HEK293 (cell line): ENCODE results near the gene IFNL4.
A peak's percentile ranks its signal among the peaks of the same experiment; 100 is the strongest.
"Not testable (repeated sequence)": the region's sequence is repeated elsewhere in the genome, so short reads cannot be mapped to it uniquely, and the experiment has no call there.

ENCODE experiments used
- CTCF ChIA-PET: fragments of 350-600 bp; formaldehyde crosslinking; extraction: SDS; loops from one replicate; lab custom pipeline; 2021; ENCODE audit warnings: antibody characterized with exemption; lab: Yijun Ruan, JAX
- POLR2A ChIA-PET: fragments of 300-600 bp; formaldehyde crosslinking; extraction: SDS; loops from one replicate; lab custom pipeline; 2020; ENCODE audit warnings: antibody characterized with exemption, inconsistent platforms; lab: Yijun Ruan, JAX
- H3K27ac ChIP-seq: fragments of 200-500 bp; sonication (Bioruptor generic); 2 replicates; pipeline ENCODE4 v1.5.1; 2014; ENCODE audit warnings: low read depth, low read length, control low read depth, inconsistent platforms; ENCODE audit errors: extremely low read depth
- H3K36me3 ChIP-seq, 2 experiments: fragments of 200-500 bp in 1 of 2; sonication (Bioruptor generic) in 1 of 2; 1 replicate in 1 of 2; 2 replicates in 1 of 2; pipeline ENCODE4 v1.5.1; 2014 to 2017; ENCODE audit warnings: inconsistent platforms in 2 of 2, low read length in 2 of 2; ENCODE audit not compliant: control insufficient read depth in 2 of 2, insufficient read depth in 1 of 2
- H3K4me1 ChIP-seq: fragments of 200-500 bp; sonication (Bioruptor generic); 2 replicates; pipeline ENCODE4 v1.5.1; 2014; ENCODE audit warnings: mild to moderate bottlenecking, low read length, inconsistent platforms; ENCODE audit not compliant: control insufficient read depth, insufficient read depth
- H3K4me3 ChIP-seq: 2 replicates; pipeline ENCODE4 v1.5.1; 2011; ENCODE audit warnings: low read depth, mild to moderate bottlenecking, control low read depth, low read length, moderate library complexity
- H3K9me3 ChIP-seq: fragments of 200-500 bp; sonication (Bioruptor generic); 2 replicates; pipeline ENCODE4 v1.5.1; 2014; ENCODE audit warnings: low read depth, low read length, inconsistent platforms; ENCODE audit not compliant: control insufficient read depth, insufficient read depth
- SP2 ChIP-seq: fragments of 450-650 bp; formaldehyde crosslinking; IDR thresholded peaks from 2 replicates; pipeline ENCODE4 v1.5.1; 2016; ENCODE audit warnings: missing biosample characterization, missing genetic modification characterization
- ZEB2 ChIP-seq: fragments of 450-650 bp; formaldehyde crosslinking; IDR thresholded peaks from 2 replicates; pipeline ENCODE4 v1.5.1; 2016; ENCODE audit warnings: missing biosample characterization, missing genetic modification characterization
- ZNF354C ChIP-seq: fragments of 450-650 bp; formaldehyde crosslinking; IDR thresholded peaks from 2 replicates; pipeline ENCODE4 v1.5.1; 2016; ENCODE audit warnings: missing biosample characterization, missing genetic modification characterization, low read depth, borderline replicate concordance
- ZNF37A ChIP-seq: fragments of 450-650 bp; IDR thresholded peaks from 2 replicates; pipeline ENCODE4 v1.5.1; 2018; ENCODE audit warnings: missing biosample characterization, missing genetic modification characterization
- ZNF677 ChIP-seq: fragments of 450-650 bp; IDR thresholded peaks from 2 replicates; pipeline ENCODE4 v1.5.0; 2018; ENCODE audit warnings: missing biosample characterization, mild to moderate bottlenecking, missing genetic modification characterization, moderate library complexity
- TF ChIP-seq, protein P1 (sequence below): fragments of 450-650 bp; formaldehyde crosslinking; IDR thresholded peaks from 2 replicates; pipeline ENCODE4 v1.5.1; 2016; ENCODE audit warnings: missing biosample characterization, missing genetic modification characterization
- TF ChIP-seq, protein P2 (sequence below): fragments of 450-650 bp; formaldehyde crosslinking; IDR thresholded peaks from 2 replicates; pipeline ENCODE4 v1.5.1; 2016; ENCODE audit warnings: missing biosample characterization, missing genetic modification characterization

The IFNL4 gene

DNA sequence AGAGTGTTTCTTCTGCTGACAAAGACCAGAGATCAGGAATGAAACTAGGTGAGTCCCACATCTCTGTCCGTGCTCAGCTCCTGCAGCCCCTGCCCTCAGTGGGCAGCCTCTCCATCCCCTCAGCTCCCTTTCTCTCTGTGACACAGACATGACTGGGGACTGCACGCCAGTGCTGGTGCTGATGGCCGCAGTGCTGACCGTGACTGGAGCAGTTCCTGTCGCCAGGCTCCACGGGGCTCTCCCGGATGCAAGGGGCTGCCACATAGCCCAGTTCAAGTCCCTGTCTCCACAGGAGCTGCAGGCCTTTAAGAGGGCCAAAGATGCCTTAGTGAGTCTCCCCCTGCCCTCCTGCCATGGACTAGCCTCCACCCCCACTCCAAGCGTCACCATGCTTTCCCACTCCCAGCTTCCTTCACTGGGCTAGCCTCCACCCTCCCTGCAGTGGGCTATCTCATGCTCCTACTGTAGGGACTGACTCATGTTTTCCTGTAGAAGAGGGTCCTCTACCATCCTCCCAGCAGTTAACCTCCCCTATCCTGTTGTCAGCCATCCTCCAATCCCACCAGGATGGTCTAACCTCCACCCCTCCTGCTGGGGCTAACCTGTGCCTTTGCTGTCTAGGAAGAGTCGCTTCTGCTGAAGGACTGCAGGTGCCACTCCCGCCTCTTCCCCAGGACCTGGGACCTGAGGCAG, 20.0 kb upstream of the IFNL4 start:
- H3K4me1 ChIP-seq, H3K27ac ChIP-seq, CTCF ChIA-PET, POLR2A ChIA-PET, H3K4me3 ChIP-seq, H3K9me3 ChIP-seq, H3K36me3 ChIP-seq: not testable (repeated sequence)
- TF ChIP-seq, protein P1, sequence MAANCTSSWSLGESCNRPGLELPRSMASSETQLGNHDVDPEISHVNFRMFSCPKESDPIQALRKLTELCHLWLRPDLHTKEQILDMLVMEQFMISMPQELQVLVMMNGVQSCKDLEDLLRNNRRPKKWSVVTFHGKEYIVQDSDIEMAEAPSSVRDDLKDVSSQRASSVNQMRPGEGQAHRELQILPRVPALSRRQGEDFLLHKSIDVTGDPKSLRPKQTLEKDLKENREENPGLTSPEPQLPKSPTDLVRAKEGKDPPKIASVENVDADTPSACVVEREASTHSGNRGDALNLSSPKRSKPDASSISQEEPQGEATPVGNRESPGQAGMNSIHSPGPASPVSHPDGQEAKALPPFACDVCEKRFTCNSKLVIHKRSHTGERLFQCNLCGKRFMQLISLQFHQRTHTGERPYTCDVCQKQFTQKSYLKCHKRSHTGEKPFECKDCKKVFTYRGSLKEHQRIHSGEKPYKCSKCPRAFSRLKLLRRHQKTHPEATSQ (tag by site-specific recombination), result peak; percentile 92; the same call in 1 of the 2 replicates

DNA sequence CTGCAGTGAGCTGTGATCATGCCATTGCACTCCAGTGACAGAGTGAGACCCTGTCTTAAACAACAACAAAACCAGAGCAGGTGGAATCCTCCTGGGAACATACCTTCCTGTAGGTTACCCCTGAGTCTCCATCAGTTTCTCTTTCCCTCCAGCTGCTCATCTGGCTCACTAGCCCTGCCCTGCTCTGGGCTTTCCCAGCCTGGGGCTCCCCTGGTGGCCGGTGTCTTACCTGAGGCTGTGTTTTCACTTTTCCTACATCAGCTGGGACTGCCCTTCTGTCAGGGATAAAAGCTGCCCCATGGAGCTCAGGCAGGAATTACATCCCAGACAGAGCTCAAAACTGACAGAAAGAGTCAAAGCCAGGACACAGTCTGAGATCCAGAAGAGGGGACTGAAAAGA, 19.4 kb upstream of the IFNL4 start, which contains the start of gene IFNL2:
Gene IFNL2 (plus strand): TSS at position 312 of the 400 bp plus-strand sequence. CDS start 173 bp downstream, outside the sequence.
- H3K27ac ChIP-seq, H3K4me3 ChIP-seq, H3K36me3 ChIP-seq, POLR2A ChIA-PET, H3K4me1 ChIP-seq, H3K9me3 ChIP-seq: not testable (repeated sequence)
- CTCF ChIA-PET, result interaction anchor here (0.7 kb wide), 1 partner anchor 157 kb away, joined by 3 read pairs; no protein-coding TSS in a partner anchor

DNA sequence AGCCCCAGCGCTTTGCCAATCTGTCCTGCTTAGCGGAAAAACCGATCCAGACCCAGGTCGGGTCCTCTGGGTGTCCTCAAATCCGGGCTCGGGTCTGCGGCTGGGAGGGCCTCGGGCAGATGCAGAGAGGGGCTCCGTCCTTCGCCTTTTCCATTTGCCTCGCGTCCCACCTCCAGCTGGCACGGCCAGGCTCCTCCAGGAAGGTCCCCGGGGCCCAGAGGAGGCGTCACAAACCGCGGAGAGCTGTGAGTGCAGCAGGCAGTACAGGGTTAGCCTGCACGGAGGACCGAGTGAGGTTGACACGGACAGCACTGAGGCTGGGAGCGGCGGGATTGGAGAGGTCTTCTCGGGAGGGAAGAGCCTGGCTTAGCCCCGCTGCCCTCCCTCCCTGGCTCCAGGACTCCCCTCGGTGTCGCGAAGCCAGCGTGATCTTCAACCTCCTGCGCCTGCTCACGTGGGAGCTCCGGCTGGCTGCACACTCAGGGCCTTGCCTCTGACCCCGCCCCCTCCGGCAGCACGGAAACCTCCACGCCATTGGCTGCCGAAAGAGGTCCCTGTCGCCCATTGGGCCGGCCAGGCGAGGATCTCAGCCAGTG, 16.8 kb upstream of the IFNL4 start:
- Histone ChIP-seq H3K4me1 (peaks cover 5% of the 10 kb centered on the region), H3K9me3 (no peaks in the 10 kb centered on the region), H3K36me3 (no peaks in the 10 kb centered on the region), H3K4me3 (no peak overlapping the region), H3K27ac (no peak overlapping the region)
- CTCF ChIA-PET, result no interaction called here
- TF ChIP-seq SP2 (tag by site-specific recombination) (peak; percentile 41), ZNF354C (no peak)
- POLR2A ChIA-PET, result no interaction called here

DNA sequence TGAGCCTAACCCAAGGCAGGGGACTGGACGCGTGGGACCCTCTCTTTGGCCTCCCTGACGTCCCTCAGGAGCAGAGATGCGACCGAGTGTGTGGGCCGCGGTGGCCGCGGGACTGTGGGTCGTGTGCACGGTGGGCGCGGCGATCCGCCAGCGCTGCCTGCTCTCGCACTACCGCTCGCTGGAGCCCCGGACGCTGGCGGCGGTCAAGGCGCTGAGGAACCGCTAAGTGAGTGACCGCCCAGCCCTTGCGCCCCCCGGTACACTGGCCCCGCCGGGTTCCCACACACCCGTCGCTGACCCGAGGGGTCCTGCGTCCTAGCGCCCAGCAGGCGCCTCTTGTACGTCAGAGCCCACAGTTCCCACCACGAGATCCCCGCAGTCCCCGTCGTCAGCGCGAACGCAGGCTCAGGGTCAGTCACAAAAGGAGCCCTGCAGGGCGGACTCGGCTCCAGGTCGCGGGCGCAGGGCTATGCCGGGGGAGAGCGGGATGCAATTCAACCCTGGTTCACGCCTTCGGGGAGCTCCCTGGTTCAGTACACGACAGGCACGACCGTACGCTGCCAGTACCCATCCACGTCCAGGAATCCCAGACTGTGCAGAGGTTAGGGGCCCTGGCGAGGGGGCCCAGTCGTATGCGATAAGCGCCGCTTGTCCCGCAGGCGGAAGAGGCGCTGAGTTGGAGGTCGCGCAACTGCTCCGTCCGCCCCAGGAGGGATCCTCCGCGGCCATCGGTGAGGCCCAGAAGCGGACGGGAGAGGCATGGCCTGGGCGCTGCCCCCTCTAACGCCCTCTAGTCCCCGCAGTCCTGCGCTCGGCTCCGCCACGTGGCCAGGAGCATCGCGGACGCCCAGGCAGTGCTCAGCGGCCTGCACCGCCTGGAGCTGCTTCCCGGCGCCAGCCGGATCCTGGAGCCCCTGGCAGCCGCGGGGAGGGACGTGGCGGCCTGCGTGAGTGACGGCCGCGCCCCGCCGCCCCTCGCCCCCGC, 15.9 kb upstream of the IFNL4 start:
- CTCF ChIA-PET, result no interaction called here

DNA sequence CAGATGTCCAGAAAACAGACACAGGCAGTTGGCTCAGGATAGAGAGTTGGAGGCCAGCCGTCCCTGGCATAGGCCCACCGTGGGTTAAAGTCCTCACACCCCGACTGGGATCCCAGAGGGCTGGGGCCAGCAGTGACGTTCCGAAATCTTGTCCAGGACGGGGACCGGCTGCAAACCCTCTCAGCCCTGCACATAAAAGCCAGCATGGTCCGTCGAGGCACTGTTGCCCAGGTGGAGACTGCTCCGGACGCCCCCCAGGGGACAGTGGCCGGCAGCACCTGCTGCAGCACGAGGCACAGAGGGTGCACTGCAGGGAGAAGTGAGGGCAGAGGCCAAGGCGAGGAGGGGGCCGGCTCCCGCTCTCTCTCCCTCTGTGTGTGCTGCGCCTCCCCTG, 15.3 kb upstream of the IFNL4 start:
- H3K4me1 ChIP-seq, result no peaks in the 10 kb centered on the region
- ChIA-PET POLR2A (no interaction called here), CTCF (interaction anchor here (1.3 kb wide), 1 partner anchor 148 kb away, joined by 4 read pairs; no protein-coding TSS in a partner anchor)
- H3K4me3 ChIP-seq, result no peak overlapping the region
- H3K36me3 ChIP-seq, result no peaks in the 10 kb centered on the region
- H3K9me3 ChIP-seq, result no peaks in the 10 kb centered on the region
- H3K27ac ChIP-seq, result no peak overlapping the region
- TF ChIP-seq, protein P2, sequence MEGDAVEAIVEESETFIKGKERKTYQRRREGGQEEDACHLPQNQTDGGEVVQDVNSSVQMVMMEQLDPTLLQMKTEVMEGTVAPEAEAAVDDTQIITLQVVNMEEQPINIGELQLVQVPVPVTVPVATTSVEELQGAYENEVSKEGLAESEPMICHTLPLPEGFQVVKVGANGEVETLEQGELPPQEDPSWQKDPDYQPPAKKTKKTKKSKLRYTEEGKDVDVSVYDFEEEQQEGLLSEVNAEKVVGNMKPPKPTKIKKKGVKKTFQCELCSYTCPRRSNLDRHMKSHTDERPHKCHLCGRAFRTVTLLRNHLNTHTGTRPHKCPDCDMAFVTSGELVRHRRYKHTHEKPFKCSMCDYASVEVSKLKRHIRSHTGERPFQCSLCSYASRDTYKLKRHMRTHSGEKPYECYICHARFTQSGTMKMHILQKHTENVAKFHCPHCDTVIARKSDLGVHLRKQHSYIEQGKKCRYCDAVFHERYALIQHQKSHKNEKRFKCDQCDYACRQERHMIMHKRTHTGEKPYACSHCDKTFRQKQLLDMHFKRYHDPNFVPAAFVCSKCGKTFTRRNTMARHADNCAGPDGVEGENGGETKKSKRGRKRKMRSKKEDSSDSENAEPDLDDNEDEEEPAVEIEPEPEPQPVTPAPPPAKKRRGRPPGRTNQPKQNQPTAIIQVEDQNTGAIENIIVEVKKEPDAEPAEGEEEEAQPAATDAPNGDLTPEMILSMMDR (tag by site-specific recombination), result peak; percentile 43; the same call in 1 of the 2 replicates
- TF ChIP-seq ZNF677 (tag by site-specific recombination), result no peak

More for the DNA sequence above, 15.9 kb upstream of the IFNL4 start:
- no peaks in the 10 kb centered on the region for H3K36me3 ChIP-seq
- TF ChIP-seq ZNF37A (tag by site-specific recombination), result no peak
- TF ChIP-seq, protein P2 (tag by site-specific recombination), result 0 out of 2 replicates have a peak, but pooled peaks have one; percentile 1
- TF ChIP-seq ZEB2 (tag by site-specific recombination), result no peak
- TF ChIP-seq, all 188 proteins: peak for 1
- no peaks in the 10 kb centered on the region for H3K4me1 ChIP-seq
- no peak overlapping the region for H3K4me3 ChIP-seq
- H3K27ac ChIP-seq, result no peak overlapping the region
- POLR2A ChIA-PET, result no interaction called here
- no peaks in the 10 kb centered on the region for H3K9me3 ChIP-seq
